ENCODE data around the gene CSTB. TPM values are rescaled to one million over a fixed set of nuclear protein-coding genes. Genes with fewer than 3 reads are reported as not detected.

Gene CSTB
- total and polyA plus RNA-seq, 4 donors: 3.8 to 62.4 (median 33.7) TPM

DNA sequence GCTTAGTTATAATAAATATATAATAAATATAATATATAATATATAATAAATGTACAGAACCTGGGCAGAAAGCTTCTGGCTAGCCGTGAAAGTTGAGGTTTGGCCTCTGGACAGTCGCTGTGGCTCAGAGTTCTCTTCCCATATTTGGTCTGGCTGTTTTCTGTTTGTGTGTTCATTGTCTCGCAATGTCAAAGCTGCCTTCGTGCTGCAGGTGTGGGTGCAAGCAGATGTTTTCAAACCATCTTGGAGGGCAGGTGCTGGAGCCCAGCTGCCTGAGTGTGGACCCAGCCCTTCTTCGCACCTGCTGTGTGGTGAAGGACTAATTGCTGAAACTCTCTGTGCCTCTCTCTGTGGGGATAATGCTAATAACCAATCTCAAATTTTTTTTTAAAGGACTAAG is 3.6 kb upstream of the CSTB start:
- Histone ChIP-seq H3K9me3 (ENCODE audit: control insufficient read depth in 4 of 4, low read length in 3 of 4) (no peaks in the 10 kb centered on the region), H3K4me1 (ENCODE audit: control insufficient read depth in 4 of 4, insufficient read depth in 4 of 4, low read length in 3 of 4) (peaks cover 14 to 25% (median 21%) of the 10 kb centered on the region in 4 donors), H3K27ac (ENCODE audit: low read depth in 1 of 2, low read length in 2 of 2) (no peak overlapping the region), H3K4me3 (ENCODE audit: low read depth in 1 of 3, low read length in 3 of 3) (no peak overlapping the region), H3K36me3 (ENCODE audit: control insufficient read depth in 4 of 4, insufficient read depth in 3 of 4, low read depth in 1 of 4, low read length in 3 of 4) (no peaks in the 10 kb centered on the region), H3K27me3 (ENCODE audit: control insufficient read depth in 4 of 4, insufficient read depth in 4 of 4, low read length in 3 of 4) (no peaks in the 10 kb centered on the region), H3K9ac (ENCODE audit: low read depth in 1 of 2, low read length in 2 of 2) (no peak overlapping the region)
- no peak for DNase-seq (ENCODE audit: low spot score)
- TF ChIP-seq NR2F2 (IDR thresholded peaks at IDR 0.05) (no peak), EGR1 (IDR thresholded peaks at IDR 0.05; ENCODE audit: low read depth in 2 of 2) (no peak), TAF1 (conservative IDR thresholded peaks at IDR 0.05) (no peak), HNF4G (IDR thresholded peaks at IDR 0.05) (no peak), FOXA1 (IDR thresholded peaks at IDR 0.05) (no peak), FOXA2 (IDR thresholded peaks at IDR 0.05) (no peak), HNF4A (conservative IDR thresholded peaks at IDR 0.05) (no peak), RXRA (IDR thresholded peaks at IDR 0.05) (no peak), SP1 (IDR thresholded peaks at IDR 0.05) (no peak), RAD21 (IDR thresholded peaks at IDR 0.05) (no peak), JUND (IDR thresholded peaks at IDR 0.05) (no peak), GABPA (IDR thresholded peaks at IDR 0.05 in 1 of 2, conservative IDR thresholded peaks at IDR 0.05 in 1 of 2) (no peak), YY1 (IDR thresholded peaks at IDR 0.05) (no peak)
- TF ChIP-seq, protein P1, sequence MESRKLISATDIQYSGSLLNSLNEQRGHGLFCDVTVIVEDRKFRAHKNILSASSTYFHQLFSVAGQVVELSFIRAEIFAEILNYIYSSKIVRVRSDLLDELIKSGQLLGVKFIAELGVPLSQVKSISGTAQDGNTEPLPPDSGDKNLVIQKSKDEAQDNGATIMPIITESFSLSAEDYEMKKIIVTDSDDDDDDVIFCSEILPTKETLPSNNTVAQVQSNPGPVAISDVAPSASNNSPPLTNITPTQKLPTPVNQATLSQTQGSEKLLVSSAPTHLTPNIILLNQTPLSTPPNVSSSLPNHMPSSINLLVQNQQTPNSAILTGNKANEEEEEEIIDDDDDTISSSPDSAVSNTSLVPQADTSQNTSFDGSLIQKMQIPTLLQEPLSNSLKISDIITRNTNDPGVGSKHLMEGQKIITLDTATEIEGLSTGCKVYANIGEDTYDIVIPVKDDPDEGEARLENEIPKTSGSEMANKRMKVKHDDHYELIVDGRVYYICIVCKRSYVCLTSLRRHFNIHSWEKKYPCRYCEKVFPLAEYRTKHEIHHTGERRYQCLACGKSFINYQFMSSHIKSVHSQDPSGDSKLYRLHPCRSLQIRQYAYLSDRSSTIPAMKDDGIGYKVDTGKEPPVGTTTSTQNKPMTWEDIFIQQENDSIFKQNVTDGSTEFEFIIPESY (IDR thresholded peaks at IDR 0.05): no peak
- TF ChIP-seq, protein P2, sequence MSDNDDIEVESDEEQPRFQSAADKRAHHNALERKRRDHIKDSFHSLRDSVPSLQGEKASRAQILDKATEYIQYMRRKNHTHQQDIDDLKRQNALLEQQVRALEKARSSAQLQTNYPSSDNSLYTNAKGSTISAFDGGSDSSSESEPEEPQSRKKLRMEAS (IDR thresholded peaks at IDR 0.05): no peak
- TF ChIP-seq, protein P3, sequence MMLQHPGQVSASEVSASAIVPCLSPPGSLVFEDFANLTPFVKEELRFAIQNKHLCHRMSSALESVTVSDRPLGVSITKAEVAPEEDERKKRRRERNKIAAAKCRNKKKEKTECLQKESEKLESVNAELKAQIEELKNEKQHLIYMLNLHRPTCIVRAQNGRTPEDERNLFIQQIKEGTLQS (IDR thresholded peaks at IDR 0.05): no peak
- TF ChIP-seq, protein P4, sequence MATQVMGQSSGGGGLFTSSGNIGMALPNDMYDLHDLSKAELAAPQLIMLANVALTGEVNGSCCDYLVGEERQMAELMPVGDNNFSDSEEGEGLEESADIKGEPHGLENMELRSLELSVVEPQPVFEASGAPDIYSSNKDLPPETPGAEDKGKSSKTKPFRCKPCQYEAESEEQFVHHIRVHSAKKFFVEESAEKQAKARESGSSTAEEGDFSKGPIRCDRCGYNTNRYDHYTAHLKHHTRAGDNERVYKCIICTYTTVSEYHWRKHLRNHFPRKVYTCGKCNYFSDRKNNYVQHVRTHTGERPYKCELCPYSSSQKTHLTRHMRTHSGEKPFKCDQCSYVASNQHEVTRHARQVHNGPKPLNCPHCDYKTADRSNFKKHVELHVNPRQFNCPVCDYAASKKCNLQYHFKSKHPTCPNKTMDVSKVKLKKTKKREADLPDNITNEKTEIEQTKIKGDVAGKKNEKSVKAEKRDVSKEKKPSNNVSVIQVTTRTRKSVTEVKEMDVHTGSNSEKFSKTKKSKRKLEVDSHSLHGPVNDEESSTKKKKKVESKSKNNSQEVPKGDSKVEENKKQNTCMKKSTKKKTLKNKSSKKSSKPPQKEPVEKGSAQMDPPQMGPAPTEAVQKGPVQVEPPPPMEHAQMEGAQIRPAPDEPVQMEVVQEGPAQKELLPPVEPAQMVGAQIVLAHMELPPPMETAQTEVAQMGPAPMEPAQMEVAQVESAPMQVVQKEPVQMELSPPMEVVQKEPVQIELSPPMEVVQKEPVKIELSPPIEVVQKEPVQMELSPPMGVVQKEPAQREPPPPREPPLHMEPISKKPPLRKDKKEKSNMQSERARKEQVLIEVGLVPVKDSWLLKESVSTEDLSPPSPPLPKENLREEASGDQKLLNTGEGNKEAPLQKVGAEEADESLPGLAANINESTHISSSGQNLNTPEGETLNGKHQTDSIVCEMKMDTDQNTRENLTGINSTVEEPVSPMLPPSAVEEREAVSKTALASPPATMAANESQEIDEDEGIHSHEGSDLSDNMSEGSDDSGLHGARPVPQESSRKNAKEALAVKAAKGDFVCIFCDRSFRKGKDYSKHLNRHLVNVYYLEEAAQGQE (IDR thresholded peaks at IDR 0.05): no peak
- TF ChIP-seq, protein P5, sequence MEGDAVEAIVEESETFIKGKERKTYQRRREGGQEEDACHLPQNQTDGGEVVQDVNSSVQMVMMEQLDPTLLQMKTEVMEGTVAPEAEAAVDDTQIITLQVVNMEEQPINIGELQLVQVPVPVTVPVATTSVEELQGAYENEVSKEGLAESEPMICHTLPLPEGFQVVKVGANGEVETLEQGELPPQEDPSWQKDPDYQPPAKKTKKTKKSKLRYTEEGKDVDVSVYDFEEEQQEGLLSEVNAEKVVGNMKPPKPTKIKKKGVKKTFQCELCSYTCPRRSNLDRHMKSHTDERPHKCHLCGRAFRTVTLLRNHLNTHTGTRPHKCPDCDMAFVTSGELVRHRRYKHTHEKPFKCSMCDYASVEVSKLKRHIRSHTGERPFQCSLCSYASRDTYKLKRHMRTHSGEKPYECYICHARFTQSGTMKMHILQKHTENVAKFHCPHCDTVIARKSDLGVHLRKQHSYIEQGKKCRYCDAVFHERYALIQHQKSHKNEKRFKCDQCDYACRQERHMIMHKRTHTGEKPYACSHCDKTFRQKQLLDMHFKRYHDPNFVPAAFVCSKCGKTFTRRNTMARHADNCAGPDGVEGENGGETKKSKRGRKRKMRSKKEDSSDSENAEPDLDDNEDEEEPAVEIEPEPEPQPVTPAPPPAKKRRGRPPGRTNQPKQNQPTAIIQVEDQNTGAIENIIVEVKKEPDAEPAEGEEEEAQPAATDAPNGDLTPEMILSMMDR (IDR thresholded peaks at IDR 0.05; ENCODE audit: low read depth, low read length, missing input control): no peak
- WGBS: 72% methylated on average over 5 of the region's 5 CpGs
